ENCODE data around the gene ATG9B. TPM values are rescaled to one million over a fixed set of nuclear protein-coding genes. Genes with fewer than 3 reads are reported as not detected.

ATG9B gene
- total and polyA plus RNA-seq, 2 donors (not counting 1 experiment from before 2014, with no cell fraction given) = 5.1 to 7.2 TPM

DNA sequence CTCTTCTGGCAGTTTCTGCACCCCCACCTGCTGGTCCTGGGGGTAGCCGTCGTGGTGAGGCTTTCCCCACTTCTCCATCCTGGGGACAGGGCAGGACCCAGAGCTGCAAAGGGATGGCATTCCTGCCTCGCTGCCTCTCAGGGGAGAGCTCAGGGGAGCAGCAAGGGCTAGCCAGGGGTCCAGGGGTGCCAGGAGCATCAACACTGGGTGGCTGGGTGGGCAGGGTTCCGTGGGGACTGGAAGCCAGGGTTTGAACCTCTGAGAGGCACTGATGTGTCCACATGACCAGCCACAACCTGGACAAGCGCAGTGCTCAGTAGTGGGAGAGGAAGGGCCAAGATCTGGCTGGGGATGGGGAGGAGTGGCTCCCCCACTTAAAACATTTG is 9.6 kb upstream of the ATG9B start:
- H3K4me3 Mint-ChIP-seq = no peak overlapping the region
- peaks cover 8% of the 10 kb centered on the region for H3K4me1 Mint-ChIP-seq
- no peaks in the 10 kb centered on the region for H3K27me3 ChIP-seq (replicated peaks in 1 of 4; ENCODE audit: control extremely low read depth in 1 of 4, control insufficient read depth in 3 of 4, insufficient read depth in 4 of 4, low read length in 3 of 4)
- H3K9me3 Mint-ChIP-seq (ENCODE audit: insufficient read depth) = no peaks in the 10 kb centered on the region
- peaks cover 0 to 23% of the 10 kb centered on the region in 2 experiments for H3K36me3 ChIP-seq (replicated peaks in 1 of 2; ENCODE audit: control extremely low read depth in 1 of 2, control insufficient read depth in 1 of 2, extremely low read depth in 1 of 2, insufficient read depth in 2 of 2, low read length in 1 of 2)
- no peak for DNase-seq
- TF ChIP-seq, protein P1, sequence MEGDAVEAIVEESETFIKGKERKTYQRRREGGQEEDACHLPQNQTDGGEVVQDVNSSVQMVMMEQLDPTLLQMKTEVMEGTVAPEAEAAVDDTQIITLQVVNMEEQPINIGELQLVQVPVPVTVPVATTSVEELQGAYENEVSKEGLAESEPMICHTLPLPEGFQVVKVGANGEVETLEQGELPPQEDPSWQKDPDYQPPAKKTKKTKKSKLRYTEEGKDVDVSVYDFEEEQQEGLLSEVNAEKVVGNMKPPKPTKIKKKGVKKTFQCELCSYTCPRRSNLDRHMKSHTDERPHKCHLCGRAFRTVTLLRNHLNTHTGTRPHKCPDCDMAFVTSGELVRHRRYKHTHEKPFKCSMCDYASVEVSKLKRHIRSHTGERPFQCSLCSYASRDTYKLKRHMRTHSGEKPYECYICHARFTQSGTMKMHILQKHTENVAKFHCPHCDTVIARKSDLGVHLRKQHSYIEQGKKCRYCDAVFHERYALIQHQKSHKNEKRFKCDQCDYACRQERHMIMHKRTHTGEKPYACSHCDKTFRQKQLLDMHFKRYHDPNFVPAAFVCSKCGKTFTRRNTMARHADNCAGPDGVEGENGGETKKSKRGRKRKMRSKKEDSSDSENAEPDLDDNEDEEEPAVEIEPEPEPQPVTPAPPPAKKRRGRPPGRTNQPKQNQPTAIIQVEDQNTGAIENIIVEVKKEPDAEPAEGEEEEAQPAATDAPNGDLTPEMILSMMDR (IDR thresholded peaks at IDR 0.05) = no peak
- TF ChIP-seq EZH2 (IDR thresholded peaks at IDR 0.05; ENCODE audit: borderline replicate concordance, insufficient read depth, low read depth, low read length, poor library complexity, severe bottlenecking) = no peak
- no peak overlapping the region for H3K4me2 ChIP-seq (replicated peaks; ENCODE audit: low read depth, low read length, poor library complexity, severe bottlenecking)
- H3K27ac Mint-ChIP-seq = no peak overlapping the region
- no peak overlapping the region for H3K4me3 ChIP-seq (ENCODE audit: control extremely low read depth in 1 of 5, extremely low read depth in 1 of 5, insufficient read depth in 1 of 5, low read depth in 2 of 5, low read length in 4 of 5)
- H4K20me1 ChIP-seq (ENCODE audit: control insufficient read depth, insufficient read depth, low read length, poor library complexity, severe bottlenecking) = no peaks in the 10 kb centered on the region
- peaks cover 12% of the 10 kb centered on the region for H3K79me2 ChIP-seq (ENCODE audit: control insufficient read depth, insufficient read depth, low read length)
- WGBS (ENCODE audit: insufficient coverage) = 93% methylated on average over 4 of the region's 5 CpGs
- intact Hi-C loops (cut with micrococcal nuclease) = no loop called here
- no peak for ATAC-seq (ENCODE audit: low read depth)
- H3K9ac ChIP-seq (ENCODE audit: low read length) = no peak overlapping the region
- H2AFZ ChIP-seq (ENCODE audit: insufficient read depth, low read depth, low read length, poor library complexity, severe bottlenecking) = no peak overlapping the region
- POLR2A ChIA-PET = no interaction called here
- H3K27me3 Mint-ChIP-seq = no peaks in the 10 kb centered on the region
- no peaks in the 10 kb centered on the region for H3K9me3 ChIP-seq (ENCODE audit: control extremely low read depth in 1 of 3, control insufficient read depth in 2 of 3, insufficient read depth in 1 of 3, low read length in 2 of 3)
- peaks cover 4 to 6% of the 10 kb centered on the region in 2 donors for H3K4me1 ChIP-seq (ENCODE audit: control insufficient read depth in 2 of 2, insufficient read depth in 2 of 2, low read length in 2 of 2)
- CTCF ChIA-PET = no interaction called here
- no peak overlapping the region for H3K27ac ChIP-seq (ENCODE audit: low read length in 2 of 2)

DNA sequence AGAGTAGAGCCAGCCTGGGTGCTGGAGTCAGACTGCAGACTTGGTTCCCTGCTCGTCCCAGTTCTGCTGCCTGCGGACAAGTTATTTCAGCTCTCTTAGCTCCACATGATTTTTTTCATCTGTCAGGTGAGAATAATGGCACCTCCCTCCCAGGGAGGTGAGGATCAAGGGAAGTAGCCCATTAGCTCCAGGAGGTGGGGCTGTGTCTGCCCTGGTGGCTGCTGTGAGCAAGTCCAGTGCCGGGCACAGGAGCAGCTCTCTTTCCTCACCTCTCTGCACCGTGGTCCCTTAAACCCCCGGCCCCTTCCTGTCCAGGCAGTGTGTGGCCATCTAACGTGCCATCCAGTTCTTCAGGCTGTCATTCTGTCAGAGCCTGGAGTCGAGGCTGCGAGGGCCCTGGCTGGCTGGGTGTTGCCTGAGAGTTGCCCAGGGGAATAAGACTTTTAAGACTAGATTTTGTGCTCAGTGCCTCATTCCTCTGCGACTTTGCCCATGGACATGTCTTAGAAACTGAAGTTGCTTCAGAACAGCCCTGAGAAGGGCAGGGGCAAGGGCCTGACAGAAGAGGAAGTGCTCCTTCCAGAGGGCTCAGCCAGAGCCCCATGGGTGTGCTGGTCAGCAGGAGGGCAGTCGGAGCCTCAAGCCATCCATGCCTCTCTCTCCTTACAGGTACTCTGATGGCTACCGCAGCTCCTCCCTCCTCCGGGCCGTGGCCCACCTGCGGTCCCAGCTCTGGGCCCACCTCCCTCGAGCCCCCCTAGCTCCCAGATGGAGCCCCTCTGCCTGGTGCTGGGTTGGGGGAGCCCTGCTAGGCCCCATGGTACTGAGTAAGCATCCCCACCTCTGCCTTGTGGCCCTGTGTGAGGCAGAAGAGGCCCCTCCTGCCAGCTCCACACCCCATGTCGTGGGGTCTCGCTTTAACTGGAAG is 8.9 kb upstream of the ATG9B start:
- peaks cover 0 to 23% of the 10 kb centered on the region in 2 experiments for H3K36me3 ChIP-seq (replicated peaks in 1 of 2; ENCODE audit: control extremely low read depth in 1 of 2, control insufficient read depth in 1 of 2, extremely low read depth in 1 of 2, insufficient read depth in 2 of 2, low read length in 1 of 2)
- POLR2A ChIA-PET = no interaction called here
- CTCF ChIA-PET = interaction anchor here (1.9 kb wide), 1 partner anchor 78 kb away, joined by 8 read pairs; no protein-coding TSS in a partner anchor
- DNase-seq (no peak), ATAC-seq (ENCODE audit: low read depth) (no peak)
- no peaks in the 10 kb centered on the region for H3K9me3 ChIP-seq (ENCODE audit: control extremely low read depth in 1 of 3, control insufficient read depth in 2 of 3, insufficient read depth in 1 of 3, low read length in 2 of 3)
- H3K9me3 Mint-ChIP-seq (ENCODE audit: insufficient read depth) = no peaks in the 10 kb centered on the region
- no peak overlapping the region for H2AFZ ChIP-seq (ENCODE audit: insufficient read depth, low read depth, low read length, poor library complexity, severe bottlenecking)
- no peak overlapping the region for H3K27ac ChIP-seq (ENCODE audit: low read length in 2 of 2)
- peaks cover 6 to 8% of the 10 kb centered on the region in 2 donors for H3K4me1 ChIP-seq (ENCODE audit: control insufficient read depth in 2 of 2, insufficient read depth in 2 of 2, low read length in 2 of 2)
- H3K79me2 ChIP-seq (ENCODE audit: control insufficient read depth, insufficient read depth, low read length) = peaks cover 14% of the 10 kb centered on the region
- no peak overlapping the region for H3K4me3 ChIP-seq (ENCODE audit: control extremely low read depth in 1 of 5, extremely low read depth in 1 of 5, insufficient read depth in 1 of 5, low read depth in 2 of 5, low read length in 4 of 5)
- H3K27me3 ChIP-seq (replicated peaks in 1 of 4; ENCODE audit: control extremely low read depth in 1 of 4, control insufficient read depth in 3 of 4, insufficient read depth in 4 of 4, low read length in 3 of 4) = no peaks in the 10 kb centered on the region
- intact Hi-C loops (cut with micrococcal nuclease) = no loop called here
- no peak overlapping the region for H3K4me2 ChIP-seq (replicated peaks; ENCODE audit: low read depth, low read length, poor library complexity, severe bottlenecking)
- 96% methylated on average over 12 of the region's 17 CpGs for WGBS (ENCODE audit: insufficient coverage)
- H3K27ac Mint-ChIP-seq = no peak overlapping the region
- no peaks in the 10 kb centered on the region for H3K27me3 Mint-ChIP-seq
- H3K4me3 Mint-ChIP-seq = no peak overlapping the region
- no peak overlapping the region for H3K9ac ChIP-seq (ENCODE audit: low read length)
- no peaks in the 10 kb centered on the region for H4K20me1 ChIP-seq (ENCODE audit: control insufficient read depth, insufficient read depth, low read length, poor library complexity, severe bottlenecking)
- TF ChIP-seq EZH2 (IDR thresholded peaks at IDR 0.05; ENCODE audit: borderline replicate concordance, insufficient read depth, low read depth, low read length, poor library complexity, severe bottlenecking) = no peak
- TF ChIP-seq, protein P1 (IDR thresholded peaks at IDR 0.05) = no peak
- peaks cover 12% of the 10 kb centered on the region for H3K4me1 Mint-ChIP-seq
